NCI-H226 (cell line): ENCODE data around the gene SLC12A5.

Source experiments
- DNase-seq: peaks from one replicate; pipeline ENCODE4 v3.0.0-alpha.2; 2015

SLC12A5 gene

DNA sequence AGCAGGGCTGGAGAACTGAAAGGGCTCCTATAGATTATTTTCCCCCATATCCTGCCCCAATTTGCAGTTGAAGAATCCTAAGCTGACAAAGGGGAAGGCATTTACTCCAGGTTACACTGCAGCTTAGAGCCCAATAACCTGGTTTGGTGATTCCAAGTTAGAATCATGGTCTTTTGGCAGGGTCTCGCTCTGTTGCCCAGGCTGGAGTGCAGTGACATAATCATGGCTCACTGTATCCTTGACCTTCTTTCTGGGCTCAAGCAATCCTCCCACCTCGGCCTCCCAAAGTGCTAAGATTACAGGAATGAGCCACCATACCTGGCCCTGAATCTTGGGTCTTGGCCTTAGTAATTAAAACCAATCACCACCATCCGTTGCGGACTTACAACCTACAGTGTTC lies 21.3 kb upstream of the SLC12A5 start:
- DNase-seq = no peak

DNA sequence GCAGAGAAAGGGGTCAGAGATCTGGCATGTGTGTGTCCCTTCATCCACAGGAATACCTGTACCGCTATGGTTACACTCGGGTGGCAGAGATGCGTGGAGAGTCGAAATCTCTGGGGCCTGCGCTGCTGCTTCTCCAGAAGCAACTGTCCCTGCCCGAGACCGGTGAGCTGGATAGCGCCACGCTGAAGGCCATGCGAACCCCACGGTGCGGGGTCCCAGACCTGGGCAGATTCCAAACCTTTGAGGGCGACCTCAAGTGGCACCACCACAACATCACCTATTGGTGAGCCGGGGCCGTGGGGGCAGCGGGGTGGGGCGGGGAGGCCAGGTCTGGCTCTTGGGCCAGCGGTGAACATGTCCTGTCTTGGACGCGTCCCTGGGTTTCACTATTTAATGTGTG lies 19.2 kb upstream of the SLC12A5 start:
- no peak for DNase-seq

DNA sequence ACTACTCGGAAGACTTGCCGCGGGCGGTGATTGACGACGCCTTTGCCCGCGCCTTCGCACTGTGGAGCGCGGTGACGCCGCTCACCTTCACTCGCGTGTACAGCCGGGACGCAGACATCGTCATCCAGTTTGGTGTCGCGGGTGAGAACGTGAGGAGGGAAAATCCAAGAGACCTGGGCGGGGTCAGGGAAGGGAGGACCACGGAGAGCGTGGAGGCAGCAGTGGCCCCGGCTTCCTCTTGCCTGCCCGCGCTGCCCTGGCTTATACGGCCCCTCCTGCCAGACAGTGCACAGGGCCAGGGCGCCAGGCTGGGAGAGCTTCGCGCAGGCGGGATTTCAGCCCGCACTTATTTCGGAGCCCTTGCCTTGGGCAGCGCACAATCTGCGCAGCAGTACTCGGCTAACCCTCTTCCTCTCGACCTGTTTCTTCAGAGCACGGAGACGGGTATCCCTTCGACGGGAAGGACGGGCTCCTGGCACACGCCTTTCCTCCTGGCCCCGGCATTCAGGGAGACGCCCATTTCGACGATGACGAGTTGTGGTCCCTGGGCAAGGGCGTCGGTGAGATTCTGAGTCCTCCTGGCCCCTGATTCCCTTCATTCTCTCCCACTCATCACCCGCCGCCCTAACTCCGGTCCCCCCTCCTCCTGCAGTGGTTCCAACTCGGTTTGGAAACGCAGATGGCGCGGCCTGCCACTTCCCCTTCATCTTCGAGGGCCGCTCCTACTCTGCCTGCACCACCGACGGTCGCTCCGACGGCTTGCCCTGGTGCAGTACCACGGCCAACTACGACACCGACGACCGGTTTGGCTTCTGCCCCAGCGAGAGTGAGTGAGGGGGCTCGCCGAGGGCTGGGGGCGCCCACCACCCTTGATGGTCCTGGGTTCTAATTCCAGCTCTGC lies 18.3 kb upstream of the SLC12A5 start:
- DNase-seq = no peak

DNA sequence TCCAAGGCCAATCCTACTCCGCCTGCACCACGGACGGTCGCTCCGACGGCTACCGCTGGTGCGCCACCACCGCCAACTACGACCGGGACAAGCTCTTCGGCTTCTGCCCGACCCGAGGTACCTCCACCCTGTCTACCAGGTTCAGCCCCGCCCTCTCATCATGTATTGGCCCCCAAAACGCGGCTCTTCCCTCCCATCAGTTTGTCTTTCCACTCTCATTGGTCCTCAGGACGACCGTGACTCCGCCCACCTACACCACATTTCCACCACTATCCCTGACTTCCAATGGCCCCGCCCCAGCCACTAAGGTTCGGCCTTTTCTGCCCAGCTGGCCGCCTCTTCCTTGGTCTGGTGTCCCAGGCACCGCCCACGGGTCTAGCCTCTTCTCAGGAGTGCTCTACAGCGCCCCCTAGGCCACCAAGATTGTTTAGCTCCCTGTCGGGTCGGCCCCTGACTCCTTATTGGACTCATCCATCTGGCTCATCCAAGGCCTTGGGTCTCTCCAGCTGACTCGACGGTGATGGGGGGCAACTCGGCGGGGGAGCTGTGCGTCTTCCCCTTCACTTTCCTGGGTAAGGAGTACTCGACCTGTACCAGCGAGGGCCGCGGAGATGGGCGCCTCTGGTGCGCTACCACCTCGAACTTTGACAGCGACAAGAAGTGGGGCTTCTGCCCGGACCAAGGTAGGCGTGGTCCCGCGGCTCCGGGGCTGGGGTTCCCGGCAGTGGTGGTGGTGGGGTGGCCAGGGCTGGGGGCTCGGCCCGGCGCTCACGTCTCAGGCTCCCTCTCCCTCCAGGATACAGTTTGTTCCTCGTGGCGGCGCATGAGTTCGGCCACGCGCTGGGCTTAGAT lies 17.2 kb upstream of the SLC12A5 start:
- DNase-seq = peak; percentile 64

DNA sequence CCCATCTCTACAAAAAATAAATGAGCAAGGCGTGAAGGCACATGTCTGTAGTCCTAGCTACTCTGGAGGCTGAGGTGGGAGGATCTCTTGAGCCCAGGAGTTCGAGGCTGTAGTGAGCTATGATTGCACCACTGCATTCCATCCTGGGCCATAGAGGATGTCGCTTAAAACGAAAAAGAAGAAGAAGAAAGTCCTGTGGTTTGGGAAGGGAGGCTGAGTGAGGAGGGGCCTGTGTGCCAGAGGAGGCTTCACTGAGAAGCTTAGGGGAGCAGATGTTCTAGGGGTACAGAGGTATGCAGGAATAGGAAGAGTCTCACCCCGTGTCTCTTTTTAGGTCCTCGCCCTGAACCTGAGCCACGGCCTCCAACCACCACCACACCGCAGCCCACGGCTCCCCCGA lies 16.1 kb upstream of the SLC12A5 start:
- DNase-seq = no peak

DNA sequence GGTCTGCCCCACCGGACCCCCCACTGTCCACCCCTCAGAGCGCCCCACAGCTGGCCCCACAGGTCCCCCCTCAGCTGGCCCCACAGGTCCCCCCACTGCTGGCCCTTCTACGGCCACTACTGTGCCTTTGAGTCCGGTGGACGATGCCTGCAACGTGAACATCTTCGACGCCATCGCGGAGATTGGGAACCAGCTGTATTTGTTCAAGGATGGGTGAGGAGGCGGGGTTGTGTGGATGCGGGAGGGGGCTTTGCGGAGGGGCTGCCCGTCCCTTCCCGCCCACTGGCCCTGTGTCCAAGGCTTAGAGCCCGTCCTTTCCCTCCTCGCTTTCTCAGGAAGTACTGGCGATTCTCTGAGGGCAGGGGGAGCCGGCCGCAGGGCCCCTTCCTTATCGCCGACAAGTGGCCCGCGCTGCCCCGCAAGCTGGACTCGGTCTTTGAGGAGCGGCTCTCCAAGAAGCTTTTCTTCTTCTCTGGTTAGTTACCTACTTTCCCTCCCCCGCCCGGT lies 15.6 kb upstream of the SLC12A5 start:
- DNase-seq = no peak

DNA sequence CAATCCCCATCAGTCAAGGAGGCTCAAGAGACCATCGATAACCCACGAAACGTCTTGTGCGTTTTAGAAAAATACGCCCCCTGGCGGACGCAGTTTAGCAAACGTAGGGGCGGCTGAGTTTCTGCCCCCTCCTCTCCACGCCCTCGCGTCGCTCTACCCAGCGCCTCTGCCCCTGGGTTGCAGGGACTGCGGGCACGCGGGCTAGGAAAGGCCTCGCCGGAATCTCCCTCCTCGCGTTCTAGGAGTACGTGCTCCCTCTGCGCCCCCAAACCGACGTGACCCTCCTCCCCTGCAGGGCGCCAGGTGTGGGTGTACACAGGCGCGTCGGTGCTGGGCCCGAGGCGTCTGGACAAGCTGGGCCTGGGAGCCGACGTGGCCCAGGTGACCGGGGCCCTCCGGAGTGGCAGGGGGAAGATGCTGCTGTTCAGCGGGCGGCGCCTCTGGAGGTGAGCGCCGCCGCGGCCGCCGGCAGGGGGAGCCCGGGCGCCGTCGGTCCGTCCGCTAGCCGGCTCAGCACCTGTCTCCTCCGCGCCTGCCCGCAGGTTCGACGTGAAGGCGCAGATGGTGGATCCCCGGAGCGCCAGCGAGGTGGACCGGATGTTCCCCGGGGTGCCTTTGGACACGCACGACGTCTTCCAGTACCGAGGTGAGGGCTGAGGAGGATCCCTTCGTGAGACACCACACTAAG lies 15.0 kb upstream of the SLC12A5 start:
- DNase-seq = peak; percentile 63

DNA sequence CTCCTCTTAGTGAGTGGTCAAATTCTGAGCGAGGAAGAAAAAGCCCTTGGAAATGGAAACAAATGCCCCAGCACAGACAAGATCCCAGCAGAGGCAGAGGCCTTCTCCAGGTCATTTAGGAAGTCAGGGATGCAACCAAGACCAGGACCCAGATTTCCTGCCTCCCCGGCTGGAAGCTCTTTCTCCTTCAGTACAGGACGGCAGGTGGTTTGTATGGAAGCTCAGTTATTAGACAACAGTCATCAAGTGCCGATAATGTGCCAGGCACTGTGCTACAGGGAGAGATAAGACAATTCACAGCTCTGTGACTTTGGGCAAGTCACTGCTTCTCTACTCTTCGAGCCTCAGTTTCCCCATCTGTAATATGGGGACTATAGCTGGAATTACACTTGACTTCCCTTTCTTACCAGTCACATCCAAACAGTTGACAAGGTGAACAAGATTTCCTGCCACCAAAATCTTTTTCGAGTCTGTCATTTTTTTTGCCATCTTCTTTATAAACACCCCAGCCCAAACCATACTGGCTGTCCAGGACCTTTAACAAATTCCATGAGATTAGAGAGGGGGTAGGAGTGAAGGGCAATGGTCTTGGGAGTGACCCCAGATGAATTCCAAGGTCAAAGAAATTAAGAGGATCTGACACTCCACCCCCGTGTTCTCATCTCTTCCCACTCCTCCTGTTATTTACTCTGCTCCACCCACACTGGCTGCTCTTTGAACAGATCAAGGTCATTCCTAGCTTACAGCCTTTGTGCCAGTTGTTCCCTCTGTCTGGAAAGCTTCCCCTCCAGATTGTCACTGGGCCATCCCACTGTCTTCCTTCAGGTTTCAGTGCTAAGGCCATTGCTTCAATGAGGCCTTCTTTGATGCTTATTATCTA lies 14.3 kb upstream of the SLC12A5 start:
- no peak for DNase-seq

DNA sequence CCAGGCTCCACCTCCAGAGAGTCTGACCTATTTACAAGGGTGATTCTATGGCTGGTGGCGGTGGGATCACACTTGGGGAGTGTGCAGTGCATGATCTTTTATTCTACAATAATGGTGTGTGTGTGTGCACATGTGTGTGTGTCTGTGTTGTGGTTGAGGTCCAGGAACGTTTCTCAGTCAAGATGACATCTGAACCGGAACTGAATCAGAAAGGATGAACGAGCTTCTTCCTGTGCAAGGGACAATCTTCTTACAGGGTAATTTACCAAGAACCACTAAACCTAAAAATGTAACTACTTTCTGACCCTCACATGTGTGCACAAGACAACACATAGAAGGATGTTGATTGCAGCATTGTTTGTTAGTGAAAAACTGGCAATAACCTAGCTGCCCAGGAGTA lies 11.7 kb upstream of the SLC12A5 start:
- no peak for DNase-seq

DNA sequence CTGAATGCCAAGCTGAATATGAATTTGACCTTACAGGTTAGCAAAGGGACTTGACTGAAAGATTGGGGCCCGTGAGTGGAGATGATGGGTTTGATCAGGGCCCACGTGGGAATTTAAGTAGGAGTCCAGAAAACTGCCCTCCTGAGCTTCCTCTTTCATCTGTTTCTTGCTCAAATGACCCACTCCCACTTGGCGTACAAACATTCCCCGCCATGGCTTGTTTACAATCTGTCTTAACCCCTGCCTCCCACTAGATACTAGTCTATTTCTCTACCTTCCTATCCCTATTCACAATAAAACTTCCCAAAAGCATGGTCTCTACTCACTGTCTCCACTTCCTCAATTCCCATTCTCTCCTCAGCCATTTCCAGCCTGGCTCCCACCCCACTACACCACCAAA lies 10.9 kb upstream of the SLC12A5 start:
- DNase-seq = no peak

DNA sequence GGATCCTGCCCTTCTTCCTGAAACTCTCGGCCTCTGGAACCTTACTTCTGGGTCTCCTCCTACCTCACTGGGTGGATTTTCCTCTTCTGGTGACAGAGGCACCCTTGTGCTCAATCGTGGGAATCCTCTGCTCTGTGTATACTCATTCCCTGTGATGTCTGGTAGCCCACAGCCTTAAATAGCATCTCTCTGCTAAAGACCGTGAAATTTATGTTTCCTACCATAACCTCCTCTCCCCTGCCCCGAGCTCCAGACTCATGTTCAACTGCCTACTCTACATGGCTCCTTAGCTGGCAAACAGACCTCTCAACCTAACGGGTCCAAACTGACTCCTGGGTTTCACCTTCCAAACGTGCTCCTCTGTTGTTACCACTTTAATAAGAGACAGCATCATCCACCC lies 10.4 kb upstream of the SLC12A5 start:
- DNase-seq = no peak

DNA sequence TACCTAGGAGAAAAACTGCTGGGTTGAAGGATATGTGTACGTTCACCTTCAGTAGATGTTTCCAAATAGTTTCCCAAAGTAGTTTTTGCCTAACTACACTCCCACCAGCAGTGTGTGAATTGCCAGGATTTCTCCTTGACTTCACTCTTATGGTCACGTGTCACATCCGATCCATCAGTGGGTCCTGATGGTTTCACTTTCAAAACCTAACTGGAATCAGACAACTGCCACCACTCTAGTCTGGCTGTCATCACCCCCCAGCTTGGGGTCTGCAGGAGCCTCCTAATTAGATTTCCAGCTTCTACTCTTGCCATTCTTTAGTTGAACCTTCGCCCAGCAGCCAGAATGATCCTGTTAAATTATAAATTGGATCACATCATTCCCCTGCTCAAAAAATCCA lies 8.5 kb upstream of the SLC12A5 start:
- DNase-seq = no peak

DNA sequence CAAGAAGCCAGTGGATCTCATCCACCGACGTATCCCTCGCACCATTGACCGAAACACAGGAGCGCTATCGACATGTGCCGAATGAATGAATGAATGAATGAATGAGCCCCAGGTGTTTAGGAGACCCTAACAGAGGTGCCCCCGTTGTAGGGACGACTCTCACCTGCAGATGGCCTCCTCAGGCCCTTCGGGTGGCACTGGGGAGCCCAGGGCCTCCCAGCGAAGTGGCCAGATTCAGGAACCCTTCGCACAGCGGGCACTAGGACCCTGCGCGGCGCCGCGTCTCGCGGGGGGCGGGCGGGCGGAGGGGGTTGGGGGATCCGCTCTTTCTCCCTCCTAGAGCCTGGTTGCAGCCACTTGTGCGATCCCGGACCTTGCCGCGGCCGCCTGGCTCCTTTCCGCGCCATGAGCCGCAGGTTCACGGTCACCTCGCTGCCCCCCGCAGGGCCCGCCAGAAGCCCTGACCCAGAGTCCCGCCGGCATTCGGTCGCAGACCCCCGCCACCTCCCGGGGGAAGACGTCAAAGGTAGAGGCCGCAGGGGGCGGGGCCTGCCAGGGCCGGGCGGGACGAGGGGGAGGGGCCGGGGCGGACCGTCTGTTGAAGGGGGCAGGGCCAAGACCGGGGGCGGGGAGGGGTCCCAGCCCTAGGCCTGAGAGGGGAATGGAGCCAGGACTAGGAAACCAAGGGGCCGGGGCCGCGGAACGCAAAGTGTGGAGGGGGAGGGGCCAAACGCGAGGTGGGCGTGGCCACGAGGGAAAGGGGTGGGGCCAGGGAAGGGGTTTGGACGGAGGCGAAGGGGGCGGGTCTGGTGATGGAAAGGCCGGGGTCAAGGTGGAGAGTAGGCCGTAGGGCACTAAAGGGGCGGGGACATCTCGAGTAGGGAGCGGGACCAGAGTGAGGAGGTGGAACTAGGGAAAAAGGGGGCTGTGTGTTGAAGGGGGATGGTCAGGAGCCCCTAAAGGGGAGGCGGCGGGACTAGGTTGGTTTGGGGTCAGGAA lies 7.4 kb upstream of the SLC12A5 start:
- DNase-seq = peak; percentile 47

DNA sequence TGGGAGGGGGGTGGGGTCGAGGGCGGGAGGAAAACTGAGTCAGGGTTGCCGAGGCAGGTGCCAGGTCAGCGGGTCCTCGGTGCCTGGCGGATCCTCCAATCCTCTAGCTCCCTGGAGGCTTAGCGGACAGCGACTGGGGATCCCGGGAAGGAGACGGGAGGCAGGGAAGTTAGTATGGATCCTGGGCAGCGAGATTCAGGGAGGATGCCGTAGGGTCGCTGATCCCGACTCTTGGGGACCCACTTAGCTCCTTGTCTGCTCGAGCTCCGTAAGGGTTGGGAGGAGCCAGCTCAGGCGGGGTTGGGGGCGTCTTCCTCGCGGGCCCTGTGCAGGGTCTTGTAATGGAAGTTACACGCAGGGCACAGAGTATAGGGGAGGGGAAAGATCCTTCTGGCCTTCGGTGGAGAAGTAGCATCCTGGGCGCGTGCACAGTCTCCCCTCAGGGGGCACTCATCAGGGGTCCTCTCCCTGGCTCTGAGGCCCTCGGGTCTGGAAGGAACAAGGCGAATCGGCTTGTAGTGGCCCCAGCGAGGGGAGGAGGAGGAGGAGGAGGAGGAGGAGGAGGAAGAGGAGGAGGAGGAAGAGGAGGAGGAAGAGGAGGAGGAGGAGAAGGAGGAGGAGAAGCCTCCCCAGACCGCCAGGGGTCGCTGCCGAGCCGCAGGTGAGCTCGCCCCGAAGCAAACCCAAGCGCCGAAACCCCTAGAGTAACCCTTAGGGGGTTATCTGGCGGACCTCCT lies 6.4 kb upstream of the SLC12A5 start:
- peak; percentile 22 for DNase-seq

DNA sequence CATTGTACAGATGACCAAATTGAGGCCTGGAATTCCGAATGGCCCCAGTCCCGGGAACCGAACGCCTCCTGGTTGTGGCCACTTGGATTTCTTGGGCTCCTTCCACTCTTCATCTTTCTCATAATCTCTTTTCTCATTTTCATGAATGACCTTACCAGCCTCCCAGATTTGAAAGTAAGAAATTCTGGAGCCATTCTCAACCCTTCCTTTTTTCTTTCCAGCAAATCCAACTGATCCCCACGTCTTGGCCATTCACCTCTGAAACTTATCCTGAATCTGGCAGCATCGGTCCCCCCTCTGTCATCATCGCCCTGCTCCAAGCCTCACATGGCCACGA lies 5.9 kb upstream of the SLC12A5 start:
- DNase-seq = no peak

DNA sequence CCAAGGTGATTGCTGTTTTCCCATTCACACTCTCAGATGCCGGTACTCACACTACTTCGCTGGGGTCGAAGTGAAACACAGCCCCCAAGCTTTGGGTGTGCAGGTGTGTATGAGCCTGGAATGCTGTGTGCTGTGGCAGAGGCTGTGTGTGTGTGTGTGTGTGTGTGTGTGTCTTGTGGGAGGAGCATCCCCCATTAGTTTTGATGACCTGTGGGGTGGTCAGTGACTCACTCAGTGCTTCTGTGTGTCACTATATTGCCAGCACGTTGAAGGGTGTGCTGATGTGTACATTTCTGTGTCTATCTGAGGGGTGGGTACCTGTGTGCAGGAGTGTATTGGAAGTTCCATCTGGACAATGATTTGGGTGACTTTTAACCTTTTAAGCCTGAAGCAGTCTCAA lies 5.0 kb upstream of the SLC12A5 start:
- DNase-seq = no peak

DNA sequence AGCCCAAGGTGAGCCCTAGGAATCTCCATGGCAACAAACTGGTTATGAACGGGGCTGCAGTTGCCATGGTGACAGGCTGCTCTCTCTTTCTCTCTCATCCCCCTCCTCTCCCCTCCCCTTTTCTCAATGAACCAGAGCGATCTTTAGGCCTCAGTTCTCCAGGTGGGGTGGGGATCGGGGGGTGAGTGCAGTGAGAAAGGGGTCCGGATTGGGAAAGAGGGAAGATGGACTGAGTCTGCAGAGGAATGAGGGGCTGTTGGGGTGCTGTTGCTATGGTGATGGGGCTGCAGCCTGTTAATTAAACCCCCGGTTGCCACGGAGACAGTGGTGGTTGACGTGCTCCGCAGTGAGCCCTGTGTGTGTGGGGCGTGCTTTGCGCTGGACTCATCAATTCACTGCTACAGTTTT lies 3.6 kb upstream of the SLC12A5 start:
- DNase-seq = no peak

DNA sequence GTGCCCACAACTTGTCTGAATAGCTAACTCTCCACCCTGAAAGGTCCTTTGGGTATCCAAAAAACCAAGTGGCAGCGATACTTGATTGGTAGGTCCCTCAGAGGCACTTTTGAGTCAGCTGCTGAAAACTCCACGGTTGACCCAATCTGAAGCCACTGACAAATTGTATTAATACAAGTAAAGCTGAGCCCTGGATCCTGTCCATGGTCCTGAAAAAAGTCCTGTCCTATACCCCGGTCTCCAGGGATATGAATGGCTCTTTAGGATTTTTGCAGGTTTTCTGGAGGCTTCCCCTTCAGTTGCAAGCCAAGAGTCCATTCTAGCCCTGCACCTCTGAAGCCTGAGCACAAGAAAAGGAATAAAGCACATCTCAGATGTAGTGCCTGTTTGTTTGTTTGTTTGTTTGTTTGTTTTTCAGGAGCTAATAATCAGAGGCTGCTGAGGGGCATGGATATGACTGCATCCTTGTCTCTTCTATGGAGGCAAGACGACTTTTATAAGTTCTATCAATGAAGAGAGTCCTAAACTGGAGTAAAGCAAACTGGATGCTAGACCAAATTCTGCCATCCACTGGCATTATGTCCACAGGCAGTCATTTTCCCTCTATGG lies 1.7 kb upstream of the SLC12A5 start:
- DNase-seq = peak; percentile 33

DNA sequence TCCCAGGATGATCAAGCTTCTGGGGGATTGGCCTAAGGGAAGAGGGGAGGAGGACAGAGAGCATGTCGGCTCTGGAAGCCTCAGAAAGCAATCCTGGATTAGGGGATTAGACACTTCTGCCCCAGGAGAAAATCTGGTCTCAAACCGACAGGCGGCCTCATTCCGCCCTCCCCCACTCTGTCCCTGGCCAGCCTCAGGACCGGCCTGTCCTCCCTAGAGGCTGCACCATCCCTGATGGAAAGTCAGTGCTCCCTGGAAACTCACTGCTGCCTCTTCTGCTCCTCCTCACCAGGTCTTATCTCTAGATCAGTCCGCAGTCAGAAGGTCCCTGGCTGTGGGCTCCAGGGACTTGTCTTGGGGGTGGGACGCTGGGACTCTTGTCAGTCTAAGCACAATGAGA lies 905 bp upstream of the SLC12A5 start:
- no peak for DNase-seq
